Measurements from ENCODE around the gene PHKA1. TPM values are rescaled to one million over a fixed set of nuclear protein-coding genes. Genes with fewer than 3 reads are reported as not detected.
"Not testable (repeated sequence)": the region's sequence is repeated elsewhere in the genome, so short reads cannot be mapped to it uniquely, and the experiment has no call there.

Gene PHKA1
- polyA plus RNA-seq, 1 donor from 2014 or later = 2.7 TPM

- H3K27me3 ChIP-seq (ENCODE audit: insufficient read depth, low read depth, low read length) = no peaks in the 10 kb centered on the region
- H4K20me1 ChIP-seq (ENCODE audit: insufficient read depth) = no peaks in the 10 kb centered on the region
- no peak overlapping the region for H3K4me2 ChIP-seq (ENCODE audit: low read length)
- TF ChIP-seq SMC3 (conservative IDR thresholded peaks at IDR 0.05; ENCODE audit: poor library complexity) (no peak), MXI1 (conservative IDR thresholded peaks at IDR 0.05; ENCODE audit: poor library complexity, severe bottlenecking) (no peak), EP300 (conservative IDR thresholded peaks at IDR 0.05; ENCODE audit: poor library complexity, severe bottlenecking) (no peak), POLR2AphosphoS5 (IDR thresholded peaks at IDR 0.05) (no peak), TAF1 (IDR thresholded peaks at IDR 0.05; ENCODE audit: low read depth) (no peak), EZH2 (IDR thresholded peaks at IDR 0.05; ENCODE audit: borderline replicate concordance, insufficient read depth, low read length, poor library complexity, severe bottlenecking) (no peak), REST (IDR thresholded peaks at IDR 0.05; ENCODE audit: borderline replicate concordance) (no peak), CTCF (IDR thresholded peaks at IDR 0.05; ENCODE audit: poor library complexity, severe bottlenecking) (no peak)
- no peak overlapping the region for H3K9ac ChIP-seq (ENCODE audit: low read length)
- H3K9me3 ChIP-seq (ENCODE audit: low read length) = no peaks in the 10 kb centered on the region
- no peak overlapping the region for H3K27ac ChIP-seq (ENCODE audit: low read length)
- H3K9me2 ChIP-seq (ENCODE audit: insufficient read depth, low read length) = no peaks in the 10 kb centered on the region
- no peak overlapping the region for H3K4me3 ChIP-seq (ENCODE audit: low read length)
- no peaks in the 10 kb centered on the region for H3K79me2 ChIP-seq (replicated peaks; ENCODE audit: insufficient read depth, low read length)
- H3K36me3 ChIP-seq (ENCODE audit: insufficient read depth, low read length) = no peaks in the 10 kb centered on the region
- no peak overlapping the region for H2AFZ ChIP-seq (ENCODE audit: low read depth, low read length)
- H3F3A ChIP-seq (ENCODE audit: insufficient read depth, low read length, poor library complexity, severe bottlenecking) = no peaks in the 10 kb centered on the region
Measured at GRCh38 chrX:72568406-72569092, 145.6 kb downstream of the PHKA1 start.

GRCh38 chrX:72566448-72566847, 147.7 kb downstream of the PHKA1 start:
- Histone ChIP-seq H3K36me3 (ENCODE audit: insufficient read depth, low read length) (no peaks in the 10 kb centered on the region), H3K4me2 (ENCODE audit: low read length) (no peak overlapping the region), H3F3A (ENCODE audit: insufficient read depth, low read length, poor library complexity, severe bottlenecking) (no peaks in the 10 kb centered on the region), H3K4me3 (ENCODE audit: low read length) (no peak overlapping the region), H2AFZ (ENCODE audit: low read depth, low read length) (no peak overlapping the region), H4K20me1 (ENCODE audit: insufficient read depth) (no peaks in the 10 kb centered on the region), H3K27me3 (ENCODE audit: insufficient read depth, low read depth, low read length) (no peaks in the 10 kb centered on the region), H3K9me3 (ENCODE audit: low read length) (no peaks in the 10 kb centered on the region), H3K9ac (ENCODE audit: low read length) (no peak overlapping the region), H3K27ac (ENCODE audit: low read length) (no peak overlapping the region), H3K9me2 (ENCODE audit: insufficient read depth, low read length) (no peaks in the 10 kb centered on the region), H3K79me2 (replicated peaks; ENCODE audit: insufficient read depth, low read length) (no peaks in the 10 kb centered on the region)
- TF ChIP-seq CTCF (IDR thresholded peaks at IDR 0.05; ENCODE audit: poor library complexity, severe bottlenecking) = no peak
- no peak for TF ChIP-seq EZH2 (IDR thresholded peaks at IDR 0.05; ENCODE audit: borderline replicate concordance, insufficient read depth, low read length, poor library complexity, severe bottlenecking)

GRCh38 chrX:72559655-72560054, 154.5 kb downstream of the PHKA1 start:
- not testable (repeated sequence) for H3K4me2 ChIP-seq (ENCODE audit: low read length); H2AFZ ChIP-seq (ENCODE audit: low read depth, low read length); H3K9me3 ChIP-seq (ENCODE audit: low read length); H3K79me2 ChIP-seq (replicated peaks; ENCODE audit: insufficient read depth, low read length); H3K27me3 ChIP-seq (ENCODE audit: insufficient read depth, low read depth, low read length); H3K36me3 ChIP-seq (ENCODE audit: insufficient read depth, low read length); H3K4me3 ChIP-seq (ENCODE audit: low read length); H3K9ac ChIP-seq (ENCODE audit: low read length); H3K9me2 ChIP-seq (ENCODE audit: insufficient read depth, low read length); H3K27ac ChIP-seq (ENCODE audit: low read length); H4K20me1 ChIP-seq (ENCODE audit: insufficient read depth); H3F3A ChIP-seq (ENCODE audit: insufficient read depth, low read length, poor library complexity, severe bottlenecking)
